Mucosa of rectum (tissue), 2 donors: ENCODE results near the gene ULK4.
"Not testable (repeated sequence)": the region's sequence is repeated elsewhere in the genome, so short reads cannot be mapped to it uniquely, and the experiment has no call there.

ENCODE experiments used
- H3K27ac ChIP-seq, 2 donors: one replicate each; pipeline ENCODE4 v1.7.0; 2013; ENCODE audit warnings: inconsistent platforms in 2 of 2, low read depth in 2 of 2, low read length in 2 of 2
- H3K27me3 ChIP-seq, 2 donors: one replicate each; pipeline ENCODE4 v1.7.0; 2013; ENCODE audit warnings: low read length in 2 of 2; ENCODE audit not compliant: control insufficient read depth in 2 of 2, insufficient read depth in 2 of 2
- H3K36me3 ChIP-seq, 2 donors: one replicate each; pipeline ENCODE4 v1.7.0; 2013; ENCODE audit warnings: low read length in 2 of 2; ENCODE audit not compliant: control insufficient read depth in 2 of 2, insufficient read depth in 2 of 2
- H3K4me1 ChIP-seq, 2 donors: one replicate each; pipeline ENCODE4 v1.7.0; 2013; ENCODE audit warnings: low read length in 2 of 2, mild to moderate bottlenecking in 1 of 2; ENCODE audit not compliant: control insufficient read depth in 2 of 2, insufficient read depth in 2 of 2
- H3K4me3 ChIP-seq, 2 donors: one replicate each; pipeline ENCODE4 v1.7.0; 2013; ENCODE audit warnings: low read length in 2 of 2
- H3K9ac ChIP-seq, 2 donors: one replicate each; pipeline ENCODE4 v1.7.0; 2013; ENCODE audit warnings: low read length in 2 of 2, low read depth in 1 of 2, mild to moderate bottlenecking in 1 of 2
- H3K9me3 ChIP-seq, 2 donors: one replicate each; pipeline ENCODE4 v1.7.0; 2013; ENCODE audit warnings: low read length in 2 of 2; ENCODE audit not compliant: control insufficient read depth in 2 of 2
- donor health status: healthy.
- donor health status: Normal muscosa, but diverticular disease.

Gene ULK4

DNA sequence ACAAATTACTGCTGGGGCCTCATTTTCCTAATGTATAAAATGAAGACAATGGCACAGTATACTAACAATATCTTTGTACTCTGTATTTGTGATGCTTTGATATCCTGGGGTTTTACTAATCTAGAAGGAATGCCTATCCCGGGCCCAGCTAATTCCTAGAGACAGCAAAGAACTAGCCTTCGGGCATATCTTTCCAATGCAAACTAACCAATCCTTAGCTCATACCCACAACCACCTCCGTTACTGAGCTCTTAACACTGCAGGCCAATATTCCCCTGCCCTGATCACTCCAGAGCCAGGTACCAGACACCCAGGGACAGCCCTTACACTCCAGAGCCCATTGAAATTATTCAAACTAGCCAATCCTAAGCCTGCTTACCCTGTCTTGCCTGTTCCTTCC lies 309.0 kb downstream of the ULK4 start:
- H3K4me1 ChIP-seq, result peaks cover 0 to 3% of the 10 kb centered on the region in 2 donors
- no peaks in the 10 kb centered on the region for H3K36me3 ChIP-seq
- H3K9ac ChIP-seq, result no peak overlapping the region
- no peak overlapping the region for H3K27ac ChIP-seq
- H3K4me3 ChIP-seq, result no peak overlapping the region
- no peaks in the 10 kb centered on the region for H3K27me3 ChIP-seq
- H3K9me3 ChIP-seq, result no peaks in the 10 kb centered on the region

DNA sequence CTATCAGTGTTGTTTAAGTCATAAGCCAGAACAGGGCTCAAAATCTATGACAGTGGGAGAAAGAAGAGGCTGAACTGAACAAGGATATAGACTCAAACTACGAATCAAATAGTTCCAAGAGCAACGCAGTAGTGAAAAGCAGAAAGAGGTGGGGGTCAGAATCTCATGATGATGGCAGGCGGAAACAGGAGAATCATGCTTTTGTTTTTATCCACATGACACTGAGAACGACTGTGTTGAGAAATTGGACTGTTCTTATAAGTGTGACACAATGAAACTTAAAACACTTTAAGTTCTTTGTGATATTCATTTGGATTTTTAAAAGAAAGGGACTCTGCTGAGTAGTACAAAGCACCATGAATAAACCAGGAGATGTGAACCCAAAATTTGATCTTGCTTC lies 309.4 kb downstream of the ULK4 start:
- H3K27ac ChIP-seq, result no peak overlapping the region
- H3K4me1 ChIP-seq, result peaks cover 0 to 3% of the 10 kb centered on the region in 2 donors
- no peaks in the 10 kb centered on the region for H3K36me3 ChIP-seq
- H3K27me3 ChIP-seq, result no peaks in the 10 kb centered on the region
- no peak overlapping the region for H3K9ac ChIP-seq
- no peak overlapping the region for H3K4me3 ChIP-seq
- H3K9me3 ChIP-seq, result no peaks in the 10 kb centered on the region

DNA sequence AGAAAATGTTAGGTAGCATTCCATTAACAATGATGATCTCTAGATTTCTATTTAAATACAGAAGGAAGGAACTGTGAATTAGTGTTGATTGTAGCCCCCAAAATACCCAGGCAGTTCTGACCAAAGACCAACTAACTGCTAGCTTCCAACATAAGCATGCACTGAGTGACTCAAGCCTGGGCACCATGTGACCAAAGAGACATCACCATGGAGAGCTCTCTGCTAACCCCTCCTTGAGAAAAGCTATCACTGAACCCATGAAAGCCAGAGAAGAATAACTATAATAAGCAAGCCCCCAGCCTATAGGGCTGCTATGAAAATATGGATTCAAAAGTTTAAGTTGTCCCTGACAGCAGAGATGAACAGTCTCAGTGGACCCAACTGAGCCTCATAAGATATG lies 310.2 kb downstream of the ULK4 start:
- Histone ChIP-seq H3K9ac (no peak overlapping the region), H3K36me3 (no peaks in the 10 kb centered on the region), H3K4me3 (no peak overlapping the region), H3K27ac (no peak overlapping the region), H3K4me1 (peaks cover 0 to 3% of the 10 kb centered on the region in 2 donors), H3K9me3 (no peaks in the 10 kb centered on the region), H3K27me3 (no peaks in the 10 kb centered on the region)

DNA sequence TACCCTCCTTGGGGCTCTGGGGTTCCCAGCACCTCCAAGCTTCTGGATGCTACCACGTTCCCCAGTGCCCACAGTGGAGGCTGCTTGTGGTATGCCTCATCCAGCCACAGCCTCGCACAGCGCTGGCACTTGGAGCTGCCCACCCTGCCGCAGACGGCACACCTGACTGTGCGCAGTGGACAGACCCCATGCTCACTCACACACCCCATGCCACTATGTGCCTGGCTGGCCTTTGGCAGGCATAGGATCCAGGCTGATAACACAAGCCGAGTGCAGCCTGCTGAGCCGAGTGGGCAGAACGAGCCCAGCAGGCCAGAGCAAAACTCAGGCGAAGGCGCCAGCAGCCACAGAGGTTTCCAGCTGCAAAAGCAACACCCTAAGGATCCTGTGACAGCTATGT lies 311.5 kb downstream of the ULK4 start:
- Histone ChIP-seq H3K9me3 (no peaks in the 10 kb centered on the region), H3K4me3 (no peak overlapping the region), H3K36me3 (no peaks in the 10 kb centered on the region), H3K9ac (no peak overlapping the region), H3K4me1 (peaks cover 0 to 3% of the 10 kb centered on the region in 2 donors), H3K27ac (no peak overlapping the region), H3K27me3 (no peaks in the 10 kb centered on the region)

DNA sequence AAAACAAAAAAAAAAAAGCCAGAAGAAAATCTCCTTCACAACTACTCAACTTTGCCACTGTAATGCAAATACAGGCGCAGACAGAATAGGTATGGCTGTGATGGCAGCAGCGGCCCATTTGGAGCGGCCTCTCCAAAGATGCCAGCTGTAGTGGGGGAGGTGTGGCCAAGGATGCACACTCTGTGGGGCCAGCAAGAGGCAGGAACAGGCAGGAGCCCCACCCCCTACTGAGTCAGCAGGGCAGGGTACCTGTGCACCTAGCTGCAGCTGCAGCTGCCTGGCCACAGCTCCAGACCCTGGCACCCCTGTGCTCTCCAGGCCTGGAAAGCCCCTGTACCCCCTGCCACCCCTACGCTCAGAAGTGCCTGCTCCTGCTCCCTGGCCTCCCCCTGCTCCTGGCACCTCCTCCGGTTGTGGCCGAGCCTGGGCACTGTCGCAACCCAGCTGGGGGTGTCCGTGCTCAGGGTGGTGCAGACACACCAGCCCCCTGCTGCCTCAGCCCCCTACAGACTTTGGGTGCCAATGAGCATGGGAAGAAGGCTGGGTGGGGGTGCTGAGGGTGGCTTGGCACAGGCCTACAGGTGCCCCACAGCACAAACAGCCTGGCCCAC lies 312.7 kb downstream of the ULK4 start:
- peaks cover 0 to 3% of the 10 kb centered on the region in 2 donors for H3K4me1 ChIP-seq
- no peaks in the 10 kb centered on the region for H3K27me3 ChIP-seq
- no peak overlapping the region for H3K4me3 ChIP-seq
- H3K9me3 ChIP-seq, result no peaks in the 10 kb centered on the region
- H3K9ac ChIP-seq, result no peak overlapping the region
- no peak overlapping the region for H3K27ac ChIP-seq
- H3K36me3 ChIP-seq, result no peaks in the 10 kb centered on the region

DNA sequence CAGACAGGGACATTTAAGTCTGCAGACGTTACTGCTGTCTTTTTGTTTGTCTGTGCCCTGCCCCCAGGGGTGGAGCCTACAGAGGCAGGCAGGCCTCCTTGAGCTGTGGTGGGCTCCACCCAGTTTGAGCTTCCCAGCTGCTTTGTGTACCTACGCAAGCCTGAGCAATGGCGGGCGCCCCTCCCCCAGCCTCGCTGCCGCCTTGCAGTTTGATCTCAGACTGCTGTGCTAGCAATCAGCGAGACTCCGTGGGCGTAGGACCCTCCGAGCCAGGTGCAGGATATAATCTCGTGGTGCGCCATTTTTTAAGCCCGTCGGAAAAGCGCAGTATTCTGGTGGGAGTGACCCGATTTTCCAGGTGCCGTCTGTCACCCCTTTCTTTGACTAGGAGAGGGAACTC lies 314.2 kb downstream of the ULK4 start:
- not testable (repeated sequence) for H3K36me3 ChIP-seq, H3K9ac ChIP-seq, H3K27me3 ChIP-seq, H3K9me3 ChIP-seq, H3K27ac ChIP-seq, H3K4me1 ChIP-seq, H3K4me3 ChIP-seq

DNA sequence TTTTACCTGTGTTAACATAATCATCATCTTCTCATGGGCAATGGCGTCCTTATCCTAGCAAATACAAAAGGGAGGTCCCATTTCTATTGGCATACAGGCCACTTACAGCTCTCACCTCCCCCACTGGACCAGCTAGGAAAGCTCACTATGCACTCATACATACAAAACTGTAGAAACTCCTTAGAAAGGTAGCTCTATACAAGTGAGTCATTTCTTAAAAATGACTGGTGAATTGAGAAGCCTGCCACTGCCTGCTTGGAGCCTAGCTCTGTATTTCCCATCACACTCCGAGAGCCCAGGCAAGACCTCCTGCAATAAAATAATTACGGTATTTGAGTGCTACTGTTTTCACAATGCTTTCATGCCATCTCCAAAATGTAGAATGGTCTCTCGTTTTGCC lies 321.8 kb downstream of the ULK4 start:
- Histone ChIP-seq H3K9me3 (no peaks in the 10 kb centered on the region), H3K27ac (no peak overlapping the region), H3K36me3 (no peaks in the 10 kb centered on the region), H3K27me3 (no peaks in the 10 kb centered on the region), H3K4me1 (no peaks in the 10 kb centered on the region), H3K9ac (no peak overlapping the region), H3K4me3 (no peak overlapping the region)

DNA sequence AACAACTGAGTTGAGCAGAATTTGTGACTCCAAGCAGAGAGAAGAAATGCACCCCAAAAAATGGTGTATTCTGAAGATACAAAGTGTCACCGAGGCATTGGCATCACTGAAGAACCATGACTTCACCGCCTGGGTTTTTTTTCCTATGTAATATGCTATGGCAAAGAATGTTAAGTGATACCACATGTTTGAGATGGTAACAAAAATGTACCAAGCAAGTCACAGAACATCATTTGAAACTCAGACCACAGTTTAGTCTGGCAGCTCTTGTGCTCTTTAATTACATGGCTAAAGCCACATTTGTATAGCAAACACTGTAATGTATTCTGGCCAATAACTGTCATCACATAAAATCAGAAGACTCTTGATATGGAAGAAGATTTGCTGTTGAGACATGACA lies 323.5 kb downstream of the ULK4 start:
- H3K4me3 ChIP-seq, result no peak overlapping the region
- H3K9ac ChIP-seq, result no peak overlapping the region
- no peak overlapping the region for H3K27ac ChIP-seq
- H3K27me3 ChIP-seq, result no peaks in the 10 kb centered on the region
- H3K4me1 ChIP-seq, result no peaks in the 10 kb centered on the region
- H3K9me3 ChIP-seq, result no peaks in the 10 kb centered on the region
- H3K36me3 ChIP-seq, result no peaks in the 10 kb centered on the region

DNA sequence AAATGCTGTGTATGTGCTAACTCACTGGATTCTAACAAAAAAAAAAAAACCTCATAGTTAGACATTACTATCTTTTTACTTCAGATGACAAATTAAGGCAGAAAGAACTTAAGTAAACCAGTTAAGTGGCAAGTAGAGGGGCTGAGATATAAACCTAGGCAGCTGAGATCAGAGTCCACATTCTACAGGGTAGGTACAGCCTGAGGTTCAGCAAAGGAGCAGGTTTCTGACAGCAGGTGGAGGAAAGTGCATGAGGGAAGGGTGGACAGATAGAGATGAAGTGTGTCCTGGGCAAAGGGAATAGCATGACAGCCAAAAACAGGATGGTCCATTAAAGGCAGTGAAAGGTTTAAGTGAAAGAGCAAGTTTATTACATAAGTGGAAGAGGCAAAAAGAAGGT lies 329.2 kb downstream of the ULK4 start:
- Histone ChIP-seq H3K9ac (no peak overlapping the region), H3K4me3 (no peak overlapping the region), H3K4me1 (peaks cover 3% of the 10 kb centered on the region in 2 donors)

DNA sequence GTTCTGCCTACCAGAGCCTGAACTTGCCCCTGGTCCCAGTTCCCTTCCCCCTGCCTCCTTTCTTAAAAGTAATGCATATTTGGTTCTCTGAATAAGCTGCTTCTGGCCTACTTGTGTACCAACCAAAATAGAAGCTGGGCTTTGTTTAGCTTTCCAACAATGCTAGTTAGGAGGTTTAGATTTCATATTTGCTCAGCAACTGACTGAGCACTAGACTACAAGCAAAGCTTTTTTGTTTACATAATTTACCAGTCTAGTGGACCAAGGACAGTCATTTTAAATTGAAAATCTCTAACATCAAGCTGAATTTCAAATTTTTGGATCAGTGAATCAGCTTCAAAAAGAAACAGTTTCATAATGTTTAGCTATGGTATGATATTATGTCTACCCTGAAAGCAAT lies 331.2 kb downstream of the ULK4 start:
- Histone ChIP-seq H3K4me1 (peaks cover 3 to 5% of the 10 kb centered on the region in 2 donors), H3K4me3 (no peak overlapping the region), H3K36me3 (no peaks in the 10 kb centered on the region), H3K9me3 (no peaks in the 10 kb centered on the region), H3K9ac (no peak overlapping the region), H3K27me3 (no peaks in the 10 kb centered on the region), H3K27ac (no peak overlapping the region)

More for the DNA sequence above, 329.2 kb downstream of the ULK4 start:
- H3K27ac ChIP-seq, result no peak overlapping the region
- H3K9me3 ChIP-seq, result no peaks in the 10 kb centered on the region
- H3K27me3 ChIP-seq, result no peaks in the 10 kb centered on the region
- no peaks in the 10 kb centered on the region for H3K36me3 ChIP-seq

DNA sequence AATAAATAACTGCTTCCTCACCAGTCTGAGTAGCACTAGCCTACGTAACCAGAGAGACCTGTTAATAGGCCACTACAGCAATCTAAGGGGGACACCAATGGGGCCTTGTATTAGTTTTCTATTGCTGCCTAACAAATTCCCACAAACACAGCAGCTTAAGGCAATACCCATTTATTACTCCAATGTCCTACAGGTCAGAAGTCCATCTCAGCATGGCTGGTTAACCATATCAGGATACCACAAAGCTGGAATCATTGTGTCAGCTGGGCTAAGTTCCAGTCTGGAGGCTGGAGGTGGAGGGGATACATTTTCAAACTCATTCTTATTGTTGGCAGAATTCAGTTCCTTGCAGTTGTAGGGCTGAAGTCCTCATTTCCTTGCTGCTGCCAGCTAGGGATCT lies 331.9 kb downstream of the ULK4 start:
- Histone ChIP-seq H3K9ac (no peak overlapping the region), H3K4me1 (peaks cover 3 to 5% of the 10 kb centered on the region in 2 donors), H3K9me3 (no peaks in the 10 kb centered on the region), H3K36me3 (no peaks in the 10 kb centered on the region), H3K27me3 (no peaks in the 10 kb centered on the region), H3K4me3 (no peak overlapping the region), H3K27ac (no peak overlapping the region)
